ENCODE results near the gene EHMT2. TPM values are rescaled to one million over a fixed set of nuclear protein-coding genes. Genes with fewer than 3 reads are reported as not detected.
"Not testable (repeated sequence)": the region's sequence is repeated elsewhere in the genome, so short reads cannot be mapped to it uniquely, and the experiment has no call there.

Gene EHMT2
- total RNA-seq (10 to 100 TPM; 77.1 to 81.8 TPM), polyA plus RNA-seq (10 to 100 TPM; 37.3 to 57.9 (median 43.0) TPM), total RNA-seq (81.6 to 110 (median 91.7) reads per million in 6 experiments)

DNA sequence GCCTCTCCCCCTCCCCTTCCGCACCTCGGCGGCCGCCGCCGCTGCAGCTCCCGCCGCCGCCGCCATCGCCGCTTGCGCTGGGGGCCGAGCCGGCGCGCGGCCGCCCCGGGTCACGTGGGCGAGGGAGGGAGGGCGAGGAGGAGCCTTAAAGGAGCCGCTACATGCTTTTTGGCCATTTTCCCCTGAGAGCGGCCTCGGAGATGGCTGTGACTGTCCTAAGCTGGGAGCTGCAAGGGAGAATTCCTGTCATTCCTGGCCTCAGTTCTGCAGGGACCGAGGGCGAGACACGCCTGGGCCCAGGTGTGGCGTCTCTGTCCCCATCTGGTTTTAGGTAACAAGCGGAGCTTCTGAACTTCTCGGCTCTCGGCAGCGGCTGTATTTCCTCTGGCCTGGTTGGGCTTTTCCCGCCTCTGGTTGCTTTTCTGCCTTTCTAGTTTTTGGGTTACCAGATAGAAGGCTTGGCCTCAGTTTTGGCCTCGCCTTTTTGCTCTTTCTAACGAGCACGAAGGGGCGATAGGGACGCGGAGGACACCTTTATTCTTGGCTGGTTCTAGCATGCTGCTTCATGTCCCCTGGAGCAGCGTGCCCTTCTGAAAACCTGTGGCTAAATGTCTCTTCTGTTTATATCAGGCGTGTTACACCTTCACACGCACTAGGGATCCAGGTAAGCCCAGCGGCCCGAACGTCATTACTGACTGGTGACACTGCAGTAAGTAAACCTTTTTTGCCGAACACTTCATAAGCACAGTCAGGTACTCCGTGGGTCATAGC lies at the start of gene EHMT2:
Gene EHMT2 (minus strand): TSS at position 87 of the 771 bp plus-strand sequence. CDS start 21 bp downstream, at position 66.
- H3K36me3 Mint-ChIP-seq = peaks cover 0 to 28% (median 4%) of the 10 kb centered on the region in 3 donors
- POLR2A ChIA-PET = interaction anchor here (0.5 to 2.8 kb wide), 23 partner anchors 10 to 1891 kb away, joined by 3 to 30 read pairs (median 5); partner anchors contain the start of genes ABHD16A, BAG6, DXO and LEMD2
- H3K27me3 Mint-ChIP-seq = no peaks in the 10 kb centered on the region

GRCh38 chr6:31947070-31947675 lies 49.7 kb upstream of the EHMT2 start:
- Mint-ChIP-seq H3K27me3 (peaks cover 0 to 8% (median 6%) of the 10 kb centered on the region in 5 donors), H3K4me1 (peaks cover 0 to 14% (median 1%) of the 10 kb centered on the region in 4 donors), H3K9me3 (no peaks in the 10 kb centered on the region), H3K4me3 (no peak overlapping the region), H3K27ac (peak overlapping the region in 3 of 10 donors; percentile 28 to 69 (median 55)), H3K36me3 (peaks cover 0 to 2% (median 0%) of the 10 kb centered on the region in 3 donors)
- no peak for DNase-seq
- POLR2A ChIA-PET = no interaction called here
- no peak for ATAC-seq

More for the DNA sequence above, at the start of gene EHMT2:
- ATAC-seq (peak; percentile 55 to 59), DNase-seq (peak; percentile 74 to 89 (median 82))
- Mint-ChIP-seq H3K4me3 (peak within 1 kb of the TSS; percentile 91 to 99 (median 97)), H3K27ac (peak within 1 kb of the TSS; percentile 85 to 98 (median 96)), H3K4me1 (peaks cover 23 to 46% (median 35%) of the 10 kb centered on the region in 4 donors), H3K9me3 (no peaks in the 10 kb centered on the region)

DNA sequence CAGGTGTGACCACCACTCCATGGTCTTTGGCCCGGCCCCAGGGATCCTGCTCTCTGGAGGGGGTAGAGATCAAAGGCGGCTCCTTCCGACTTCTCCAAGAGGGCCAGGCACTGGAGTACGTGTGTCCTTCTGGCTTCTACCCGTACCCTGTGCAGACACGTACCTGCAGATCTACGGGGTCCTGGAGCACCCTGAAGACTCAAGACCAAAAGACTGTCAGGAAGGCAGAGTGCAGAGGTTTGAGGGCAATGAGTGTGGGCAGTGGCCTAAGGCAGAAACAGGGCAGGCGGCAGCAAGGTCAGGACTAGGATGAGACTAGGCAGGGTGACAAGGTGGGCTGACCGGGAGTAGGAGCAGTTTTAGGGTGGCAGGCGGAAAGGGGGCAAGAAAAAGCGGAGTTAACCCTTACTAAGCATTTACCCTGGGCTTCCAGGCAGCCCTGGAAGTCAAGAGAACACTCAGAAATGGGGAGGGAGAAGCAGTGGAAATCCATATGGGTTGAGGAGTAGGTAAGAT lies 48.9 kb upstream of the EHMT2 start:
- Mint-ChIP-seq H3K9me3 (no peaks in the 10 kb centered on the region), H3K4me3 (no peak overlapping the region), H3K36me3 (peaks cover 0 to 2% (median 0%) of the 10 kb centered on the region in 3 donors), H3K27ac (peak overlapping the region in 2 of 10 donors; percentile 15 to 59), H3K27me3 (peaks cover 0 to 9% (median 8%) of the 10 kb centered on the region in 5 donors), H3K4me1 (peaks cover 0 to 15% (median 1%) of the 10 kb centered on the region in 4 donors)
- ATAC-seq = no peak
- DNase-seq = no peak
- POLR2A ChIA-PET = no interaction called here

DNA sequence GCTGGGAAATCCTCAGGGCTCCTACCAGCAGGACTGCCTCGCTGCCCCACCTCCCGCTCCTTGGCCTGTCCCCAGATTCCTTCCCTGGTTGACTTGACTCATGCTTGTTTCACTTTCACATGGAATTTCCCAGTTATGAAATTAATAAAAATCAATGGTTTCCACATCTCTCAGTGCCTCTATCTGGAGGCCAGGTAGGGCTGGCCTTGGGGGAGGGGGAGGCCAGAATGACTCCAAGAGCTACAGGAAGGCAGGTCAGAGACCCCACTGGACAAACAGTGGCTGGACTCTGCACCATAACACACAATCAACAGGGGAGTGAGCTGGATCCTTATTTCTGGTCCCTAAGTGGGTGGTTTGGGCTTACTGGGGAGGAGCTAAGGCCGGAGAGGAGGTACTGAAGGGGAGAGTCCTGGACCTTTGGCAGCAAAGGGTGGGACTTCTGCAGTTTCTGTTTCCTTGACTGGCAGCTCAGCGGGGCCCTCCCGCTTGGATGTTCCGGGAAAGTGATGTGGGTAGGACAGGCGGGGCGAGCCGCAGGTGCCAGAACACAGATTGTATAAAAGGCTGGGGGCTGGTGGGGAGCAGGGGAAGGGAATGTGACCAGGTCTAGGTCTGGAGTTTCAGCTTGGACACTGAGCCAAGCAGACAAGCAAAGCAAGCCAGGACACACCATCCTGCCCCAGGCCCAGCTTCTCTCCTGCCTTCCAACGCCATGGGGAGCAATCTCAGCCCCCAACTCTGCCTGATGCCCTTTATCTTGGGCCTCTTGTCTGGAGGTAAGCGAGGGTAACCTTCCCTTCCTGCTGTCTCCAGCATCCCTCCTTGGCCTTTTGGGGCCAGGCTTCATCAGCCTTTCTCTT lies 48.2 kb upstream of the EHMT2 start, which contains the start of gene CFB:
Gene CFB (plus strand): TSS at position 589 of the 863 bp plus-strand sequence. CDS start 127 bp downstream, at position 716.
- DNase-seq (peak in 1 of 10 donors; percentile 19), ATAC-seq (no peak)
- POLR2A ChIA-PET = no interaction called here
- Mint-ChIP-seq H3K27ac (peak within 1 kb of the TSS in 4 of 10 donors; percentile 10 to 59 (median 17)), H3K4me3 (no peak within 1 kb of the TSS), H3K36me3 (no peaks in the 10 kb centered on the region), H3K9me3 (no peaks in the 10 kb centered on the region), H3K27me3 (peaks cover 0 to 9% (median 8%) of the 10 kb centered on the region in 5 donors), H3K4me1 (peaks cover 0 to 15% (median 1%) of the 10 kb centered on the region in 4 donors)

- POLR2A ChIA-PET = no interaction called here
- DNase-seq (peak in 1 of 10 donors; percentile 24), ATAC-seq (no peak)
- Mint-ChIP-seq H3K4me3 (no peak overlapping the region), H3K36me3 (no peaks in the 10 kb centered on the region), H3K27me3 (peaks cover 0 to 9% (median 8%) of the 10 kb centered on the region in 5 donors), H3K4me1 (peaks cover 0 to 15% (median 1%) of the 10 kb centered on the region in 4 donors), H3K9me3 (no peaks in the 10 kb centered on the region), H3K27ac (no peak overlapping the region)
These were observed 47.6 kb upstream of the EHMT2 start for GRCh38 chr6:31945154-31945506.

GRCh38 chr6:31943742-31944141 lies 46.2 kb upstream of the EHMT2 start:
- Mint-ChIP-seq H3K27ac (no peak overlapping the region), H3K4me3 (no peak overlapping the region), H3K4me1 (peaks cover 0 to 13% (median 1%) of the 10 kb centered on the region in 4 donors), H3K27me3 (peaks cover 0 to 9% (median 8%) of the 10 kb centered on the region in 5 donors), H3K36me3 (no peaks in the 10 kb centered on the region), H3K9me3 (no peaks in the 10 kb centered on the region)
- peak in 1 of 10 donors; percentile 48 for DNase-seq
- ATAC-seq = no peak
- POLR2A ChIA-PET = no interaction called here

GRCh38 chr6:31940256-31940664 lies 42.8 kb upstream of the EHMT2 start:
- peaks cover 0 to 5% (median 0%) of the 10 kb centered on the region in 4 donors for H3K4me1 Mint-ChIP-seq
- POLR2A ChIA-PET = no interaction called here
- H3K27me3 Mint-ChIP-seq = peaks cover 0 to 9% (median 8%) of the 10 kb centered on the region in 5 donors
- no peak overlapping the region for H3K27ac Mint-ChIP-seq
- no peaks in the 10 kb centered on the region for H3K9me3 Mint-ChIP-seq
- no peaks in the 10 kb centered on the region for H3K36me3 Mint-ChIP-seq
- ATAC-seq (no peak), DNase-seq (no peak)
- no peak overlapping the region for H3K4me3 Mint-ChIP-seq

DNA sequence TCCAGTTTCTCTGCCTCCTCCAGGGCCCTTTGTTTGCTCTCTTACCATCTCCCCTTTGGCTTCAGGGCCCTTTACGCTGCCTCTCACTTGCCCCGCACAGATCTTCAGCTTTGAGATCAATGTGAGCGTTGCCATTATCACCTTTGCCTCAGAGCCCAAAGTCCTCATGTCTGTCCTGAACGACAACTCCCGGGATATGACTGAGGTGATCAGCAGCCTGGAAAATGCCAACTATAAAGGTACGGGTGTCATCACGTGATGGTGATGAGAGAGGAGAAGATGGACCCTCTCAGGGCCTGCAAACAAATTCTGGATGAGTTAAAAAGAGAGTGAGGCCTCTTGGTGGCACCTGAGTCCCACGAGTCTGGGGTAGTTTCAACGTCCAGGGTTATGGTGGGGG lies 38.3 kb upstream of the EHMT2 start:
- DNase-seq (peak in 1 of 10 donors; percentile 14), ATAC-seq (no peak)
- H3K27me3 Mint-ChIP-seq = peaks cover 0 to 12% (median under 1%) of the 10 kb centered on the region in 5 donors
- POLR2A ChIA-PET = interaction anchor here (0.7 kb wide), 1 partner anchor 1966 kb away, joined by 3 read pairs; no protein-coding TSS in a partner anchor
- H3K36me3 Mint-ChIP-seq = no peaks in the 10 kb centered on the region
- H3K4me3 Mint-ChIP-seq = no peak overlapping the region
- H3K4me1 Mint-ChIP-seq = no peaks in the 10 kb centered on the region
- peak overlapping the region in 1 of 10 donors; percentile 43 for H3K27ac Mint-ChIP-seq
- no peaks in the 10 kb centered on the region for H3K9me3 Mint-ChIP-seq

DNA sequence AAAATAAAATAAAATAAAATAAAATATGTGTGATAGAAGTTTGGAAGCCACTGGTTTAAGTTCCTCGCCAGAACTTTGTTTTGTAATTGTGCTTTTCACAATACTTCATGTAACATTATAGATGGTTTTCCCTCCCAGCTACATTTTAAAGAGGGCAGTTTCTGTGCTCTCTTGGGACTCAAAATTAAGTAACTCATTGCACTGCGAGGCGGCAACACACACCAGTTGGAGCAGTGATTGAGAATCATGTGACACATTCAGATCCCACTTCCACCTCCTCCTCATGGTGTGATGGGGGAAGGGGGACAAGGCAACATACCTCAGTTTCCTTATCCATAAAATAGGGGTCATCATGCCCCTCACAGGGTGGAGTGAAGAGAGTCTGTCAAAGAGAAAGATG lies 37.5 kb upstream of the EHMT2 start:
- DNase-seq (peak in 1 of 10 donors; percentile 11), ATAC-seq (no peak)
- Mint-ChIP-seq H3K27me3 (peaks cover 0 to 12% (median 2%) of the 10 kb centered on the region in 5 donors), H3K27ac (no peak overlapping the region), H3K36me3 (no peaks in the 10 kb centered on the region), H3K4me3 (no peak overlapping the region), H3K9me3 (no peaks in the 10 kb centered on the region), H3K4me1 (no peaks in the 10 kb centered on the region)
- POLR2A ChIA-PET = no interaction called here

DNA sequence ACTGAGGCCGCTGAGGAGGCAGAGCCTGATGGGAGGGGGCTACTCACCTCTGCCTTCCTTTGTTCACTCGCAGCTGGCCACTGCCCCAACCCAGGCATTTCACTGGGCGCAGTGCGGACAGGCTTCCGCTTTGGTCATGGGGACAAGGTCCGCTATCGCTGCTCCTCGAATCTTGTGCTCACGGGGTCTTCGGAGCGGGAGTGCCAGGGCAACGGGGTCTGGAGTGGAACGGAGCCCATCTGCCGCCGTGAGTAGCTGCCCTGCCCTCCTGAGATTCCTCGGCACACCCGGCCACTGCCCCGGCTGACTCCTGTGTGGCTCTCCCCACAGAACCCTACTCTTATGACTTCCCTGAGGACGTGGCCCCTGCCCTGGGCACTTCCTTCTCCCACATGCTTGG lies 36.0 kb upstream of the EHMT2 start:
- ATAC-seq (no peak), DNase-seq (peak in 1 of 10 donors; percentile 42)
- no peaks in the 10 kb centered on the region for H3K9me3 Mint-ChIP-seq
- POLR2A ChIA-PET = no interaction called here
- H3K27me3 Mint-ChIP-seq = peaks cover 0 to 12% (median 2%) of the 10 kb centered on the region in 5 donors
- H3K27ac Mint-ChIP-seq = peak overlapping the region in 1 of 10 donors; percentile 31
- no peaks in the 10 kb centered on the region for H3K4me1 Mint-ChIP-seq
- no peaks in the 10 kb centered on the region for H3K36me3 Mint-ChIP-seq
- H3K4me3 Mint-ChIP-seq = no peak overlapping the region

- H3K4me3 Mint-ChIP-seq, H3K4me1 Mint-ChIP-seq, H3K36me3 Mint-ChIP-seq, H3K9me3 Mint-ChIP-seq, H3K27ac Mint-ChIP-seq, POLR2A ChIA-PET, ATAC-seq: not testable (repeated sequence)
- DNase-seq = peak in 1 of 10 donors; percentile 38
- H3K27me3 Mint-ChIP-seq = peaks cover 2 to 12% (median 5%) of the 10 kb centered on the region in 5 donors
These were observed 34.6 kb upstream of the EHMT2 start for GRCh38 chr6:31932137-31932536.

DNA sequence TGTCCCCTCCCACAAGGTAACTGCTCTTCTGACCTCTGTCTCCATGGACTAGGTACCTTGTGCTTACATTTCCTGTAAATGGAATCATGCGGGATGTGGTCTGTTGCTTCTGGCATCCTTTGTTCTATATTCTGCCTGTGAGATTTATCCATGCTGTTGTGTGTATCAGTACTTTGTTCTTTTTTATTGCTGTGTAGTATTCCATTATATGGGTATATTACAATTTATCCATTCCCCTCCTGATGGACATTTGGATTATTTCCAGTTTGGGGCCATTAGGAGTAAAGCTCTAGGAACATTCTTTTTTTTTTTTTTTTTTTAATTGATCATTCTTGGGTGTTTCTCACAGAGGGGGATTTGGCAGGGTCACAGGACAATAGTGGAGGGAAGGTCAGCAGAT lies 33.5 kb upstream of the EHMT2 start:
- H3K27me3 Mint-ChIP-seq = peaks cover 2 to 12% (median 5%) of the 10 kb centered on the region in 5 donors
- no peaks in the 10 kb centered on the region for H3K4me1 Mint-ChIP-seq
- H3K9me3 Mint-ChIP-seq = no peaks in the 10 kb centered on the region
- ATAC-seq = no peak
- POLR2A ChIA-PET = no interaction called here
- H3K36me3 Mint-ChIP-seq = no peaks in the 10 kb centered on the region
- no peak for DNase-seq
- H3K4me3 Mint-ChIP-seq = no peak overlapping the region
- H3K27ac Mint-ChIP-seq = no peak overlapping the region

All from naive thymus-derived CD8-positive, alpha-beta T cell (primary cell).